ENCODE results near the gene SPATA31C2.

SPATA31C2 gene

DNA sequence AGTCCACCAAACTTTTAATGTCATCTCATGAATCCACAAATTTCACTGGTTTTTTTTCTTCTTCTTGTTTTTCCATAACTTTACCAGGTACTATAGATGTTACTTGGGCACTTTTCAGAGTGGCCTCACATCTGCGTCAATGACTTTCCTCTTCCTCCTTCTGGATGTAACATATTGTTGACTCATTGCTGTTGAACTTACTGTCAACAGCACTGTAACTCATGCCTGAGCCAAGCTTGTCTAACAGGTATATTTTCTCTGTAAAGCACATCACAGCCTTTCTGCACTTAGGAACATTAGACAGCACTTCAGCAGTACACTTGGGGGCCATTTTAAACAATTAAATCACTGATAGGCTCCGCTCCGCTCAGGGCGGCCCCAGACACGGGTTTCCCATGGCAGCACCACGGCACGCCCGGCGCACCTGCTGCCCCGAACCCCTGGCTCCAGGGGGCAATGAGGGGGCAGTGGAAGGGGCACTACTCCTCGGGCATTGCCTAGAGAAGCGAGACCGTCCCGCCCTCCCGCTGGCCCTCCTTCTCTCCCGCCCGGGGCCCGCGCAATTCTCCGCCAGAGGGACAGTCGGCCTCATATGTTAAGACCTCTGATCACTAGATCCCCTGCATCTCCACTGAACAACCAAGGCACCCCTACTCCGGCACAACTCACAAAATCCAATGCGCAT lies 41.9 kb upstream of the SPATA31C2 start:
- DNase-seq (ENCODE audit: extremely low read depth, insufficient read length) = no peak
- H3K36me3 ChIP-seq (ENCODE audit: control insufficient read depth, insufficient read depth, low read length) = no peaks in the 10 kb centered on the region
- H3K27me3 ChIP-seq (replicated peaks; ENCODE audit: control insufficient read depth, insufficient read depth, low read length) = no peaks in the 10 kb centered on the region
- TF ChIP-seq CTCF (IDR thresholded peaks at IDR 0.05; ENCODE audit: insufficient read depth, low read length, poor library complexity, severe bottlenecking) = no peak
- no peak overlapping the region for H3K4me3 ChIP-seq (replicated peaks; ENCODE audit: low read depth, low read length)

DNA sequence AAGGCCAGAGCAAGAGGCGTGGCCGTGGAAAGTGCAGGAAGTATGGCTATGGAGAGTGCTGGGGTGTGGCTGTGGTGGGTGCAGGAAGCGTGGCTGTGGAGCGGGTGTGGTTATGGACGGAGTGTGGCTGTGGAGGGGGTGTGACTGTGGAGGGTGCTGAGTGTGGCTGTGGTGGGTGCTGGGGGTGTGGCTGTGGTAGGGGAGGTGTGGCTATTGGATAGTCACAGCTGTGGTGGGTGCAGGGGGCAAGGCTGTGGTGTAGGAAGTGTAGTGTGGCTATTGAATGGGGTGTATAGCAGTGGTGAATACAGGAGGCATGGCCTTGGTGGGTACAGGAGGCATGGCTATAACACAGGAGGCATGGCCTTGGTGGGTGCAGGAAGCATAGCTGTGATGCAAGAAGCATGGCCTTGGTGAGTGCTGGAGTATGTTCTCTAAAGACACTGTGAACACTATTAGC lies 40.8 kb upstream of the SPATA31C2 start:
- Histone ChIP-seq H3K4me3 (replicated peaks; ENCODE audit: low read depth, low read length) (no peak overlapping the region), H3K36me3 (ENCODE audit: control insufficient read depth, insufficient read depth, low read length) (no peaks in the 10 kb centered on the region), H3K27me3 (replicated peaks; ENCODE audit: control insufficient read depth, insufficient read depth, low read length) (no peaks in the 10 kb centered on the region)
- TF ChIP-seq CTCF (IDR thresholded peaks at IDR 0.05; ENCODE audit: insufficient read depth, low read length, poor library complexity, severe bottlenecking) = no peak
- DNase-seq (ENCODE audit: extremely low read depth, insufficient read length) = no peak

DNA sequence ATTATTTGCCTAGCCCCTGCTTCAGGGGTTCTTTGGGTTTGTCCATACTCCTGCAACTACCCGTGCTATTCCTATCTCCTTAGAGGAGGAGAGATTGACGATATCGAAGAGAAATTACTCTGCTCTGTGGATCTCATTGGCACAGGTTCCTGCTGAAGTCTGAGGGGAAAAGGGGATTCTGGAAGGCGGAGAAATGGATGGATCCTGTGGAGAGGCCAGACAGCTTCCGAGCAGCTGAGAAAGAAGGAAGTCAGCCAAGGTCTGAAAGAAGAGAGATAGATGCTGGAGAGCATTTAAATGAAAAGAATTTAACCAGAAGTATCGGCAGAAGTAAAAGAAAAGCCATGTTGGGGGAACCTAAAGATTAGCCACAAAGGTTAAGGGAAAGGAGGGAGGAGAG lies 40.4 kb upstream of the SPATA31C2 start:
- no peak for TF ChIP-seq CTCF (IDR thresholded peaks at IDR 0.05; ENCODE audit: insufficient read depth, low read length, poor library complexity, severe bottlenecking)
- no peak overlapping the region for H3K4me3 ChIP-seq (replicated peaks; ENCODE audit: low read depth, low read length)
- DNase-seq (ENCODE audit: extremely low read depth, insufficient read length) = no peak

DNA sequence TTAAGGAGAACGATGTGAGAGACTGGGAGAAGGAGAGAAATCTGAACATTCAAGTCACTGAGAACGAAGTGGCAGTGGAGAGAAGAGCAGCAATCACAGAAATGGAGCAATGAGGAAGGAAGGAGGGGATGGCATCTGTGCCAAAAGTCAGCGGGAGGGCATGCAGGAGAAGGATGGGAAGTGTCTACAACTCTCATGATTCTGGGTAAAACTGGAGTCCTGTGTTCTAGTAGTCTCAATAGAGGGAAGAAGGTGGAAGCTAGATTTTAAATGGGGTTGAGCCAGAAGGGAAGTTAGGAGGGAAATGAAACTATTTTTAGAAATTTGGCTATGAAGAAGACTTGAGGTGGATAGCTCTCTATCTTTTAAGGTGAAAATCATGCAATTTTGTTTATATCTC lies 39.1 kb upstream of the SPATA31C2 start:
- Histone ChIP-seq H3K27me3 (replicated peaks; ENCODE audit: control insufficient read depth, insufficient read depth, low read length) (no peaks in the 10 kb centered on the region), H3K36me3 (ENCODE audit: control insufficient read depth, insufficient read depth, low read length) (no peaks in the 10 kb centered on the region), H3K4me3 (replicated peaks; ENCODE audit: low read depth, low read length) (no peak overlapping the region)
- DNase-seq (ENCODE audit: extremely low read depth, insufficient read length) = no peak
- TF ChIP-seq CTCF (IDR thresholded peaks at IDR 0.05; ENCODE audit: insufficient read depth, low read length, poor library complexity, severe bottlenecking) = no peak

More for the DNA sequence above, 40.4 kb upstream of the SPATA31C2 start:
- Histone ChIP-seq H3K27me3 (replicated peaks; ENCODE audit: control insufficient read depth, insufficient read depth, low read length) (no peaks in the 10 kb centered on the region), H3K36me3 (ENCODE audit: control insufficient read depth, insufficient read depth, low read length) (no peaks in the 10 kb centered on the region)

- TF ChIP-seq CTCF (IDR thresholded peaks at IDR 0.05; ENCODE audit: insufficient read depth, low read length, poor library complexity, severe bottlenecking) = no peak
- Histone ChIP-seq H3K36me3 (ENCODE audit: control insufficient read depth, insufficient read depth, low read length) (no peaks in the 10 kb centered on the region), H3K4me3 (replicated peaks; ENCODE audit: low read depth, low read length) (no peak overlapping the region), H3K27me3 (replicated peaks; ENCODE audit: control insufficient read depth, insufficient read depth, low read length) (no peaks in the 10 kb centered on the region)
- DNase-seq (ENCODE audit: extremely low read depth, insufficient read length) = no peak
Observed at GRCh38 chr9:88174324-88174723, 36.0 kb upstream of the SPATA31C2 start.

All from GM06990 (cell line).